HG02840 (cell line): ENCODE results near the gene HNMT.
"Not testable (repeated sequence)": the region's sequence is repeated elsewhere in the genome, so short reads cannot be mapped to it uniquely, and the experiment has no call there.

Experiments
- ATAC-seq: cut with Tn5 transposase; IDR thresholded peaks from one replicate; pipeline ENCODE4 v1.9.1; 2021; ENCODE audit warnings: mild to moderate bottlenecking, moderate library complexity, moderate number of reproducible peaks; ENCODE audit not compliant: unreplicated experiment, low FRiP score

The HNMT gene

DNA sequence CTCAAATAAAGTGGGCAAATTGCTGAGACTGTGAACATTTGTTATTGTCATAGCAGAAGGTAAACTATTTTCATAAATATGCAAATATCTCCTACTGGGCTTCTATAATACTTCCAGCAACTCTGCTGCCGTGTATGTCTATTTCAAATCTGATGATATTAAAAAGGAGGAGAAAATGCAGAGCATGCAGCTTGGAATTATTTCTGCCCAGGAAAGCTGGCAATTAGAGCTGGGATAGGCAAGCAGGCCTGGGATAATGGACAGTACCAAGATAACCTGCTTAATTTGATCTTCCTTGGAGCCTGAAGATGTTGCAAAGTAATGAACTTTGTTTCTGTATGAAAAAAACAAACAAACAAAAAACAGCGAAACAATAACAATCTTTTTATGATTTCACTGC is 72.8 kb downstream of the HNMT start:
- ATAC-seq, result no peak

DNA sequence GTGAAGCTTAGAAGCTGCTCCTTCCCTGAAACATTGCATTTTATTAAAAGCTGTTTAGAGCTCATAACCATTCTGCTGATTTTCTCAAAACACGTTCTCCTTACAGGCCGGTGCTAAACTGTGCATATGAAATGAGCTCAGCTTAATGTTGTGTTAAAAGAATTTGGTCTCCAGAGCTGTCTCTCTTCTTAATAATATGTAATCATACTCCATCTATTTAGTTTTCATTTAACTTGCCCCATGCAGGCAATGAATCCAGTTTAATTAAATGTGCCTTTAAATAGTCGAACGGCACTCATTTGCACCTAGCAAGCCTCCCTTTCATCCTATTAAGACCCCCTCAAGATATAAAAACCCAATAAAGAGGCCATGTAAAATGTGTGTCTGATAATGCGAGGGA is 76.3 kb downstream of the HNMT start:
- no peak for ATAC-seq

DNA sequence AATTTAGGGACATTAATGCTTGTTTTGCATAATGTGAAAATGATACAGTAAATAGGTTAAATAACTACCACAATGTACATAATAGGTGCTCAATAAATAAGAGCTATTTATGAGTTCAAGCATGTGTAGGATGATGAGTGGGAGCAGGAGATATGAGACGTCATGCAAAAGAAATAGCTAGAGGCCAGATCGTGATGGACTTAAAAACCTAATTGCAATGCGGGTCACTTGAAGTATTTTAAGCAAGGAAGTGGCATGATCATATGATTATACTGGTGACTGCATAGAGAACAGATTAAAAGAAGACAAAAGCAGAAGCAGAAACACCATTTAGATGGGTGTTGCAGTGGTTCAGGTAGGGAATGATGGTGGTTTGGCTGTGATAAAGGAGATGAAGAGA is 78.0 kb downstream of the HNMT start:
- ATAC-seq, result no peak

DNA sequence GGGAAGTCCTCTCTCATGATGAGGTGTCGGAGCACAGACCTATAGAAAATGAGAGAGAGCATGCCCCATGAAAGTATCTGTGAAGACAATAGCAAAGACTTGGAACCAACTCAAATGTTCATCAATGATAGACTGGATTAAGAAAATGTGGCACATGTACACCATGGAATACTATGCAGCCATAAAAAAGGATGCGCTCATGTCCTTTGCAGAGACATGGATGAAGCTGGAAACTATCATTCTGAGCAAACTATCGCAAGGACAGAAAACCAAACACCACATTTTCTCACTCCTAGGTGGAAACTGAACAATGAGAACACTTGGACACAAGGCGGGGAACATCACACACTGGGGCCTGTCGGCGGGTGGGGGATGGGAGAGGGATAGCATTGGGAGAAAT is 79.3 kb downstream of the HNMT start:
- not testable (repeated sequence) for ATAC-seq

DNA sequence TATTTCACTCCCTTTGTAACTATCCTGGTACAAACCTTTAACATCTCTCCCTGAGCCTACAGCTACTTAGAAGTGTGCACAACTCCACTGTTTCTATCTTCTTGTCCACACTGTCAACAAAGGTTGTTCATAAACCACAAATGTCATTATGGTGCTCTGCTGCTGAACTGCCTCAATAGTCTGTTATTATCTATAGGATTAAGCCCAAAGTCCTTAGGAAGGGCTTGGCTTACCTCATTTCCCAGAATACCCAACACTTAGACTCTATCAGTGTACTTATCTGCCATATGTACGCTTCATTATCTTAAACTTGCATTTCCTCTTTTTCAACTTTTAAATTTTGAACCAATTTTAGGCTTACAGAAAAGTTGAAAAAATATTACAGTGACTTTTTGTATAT is 94.2 kb downstream of the HNMT start:
- no peak for ATAC-seq

DNA sequence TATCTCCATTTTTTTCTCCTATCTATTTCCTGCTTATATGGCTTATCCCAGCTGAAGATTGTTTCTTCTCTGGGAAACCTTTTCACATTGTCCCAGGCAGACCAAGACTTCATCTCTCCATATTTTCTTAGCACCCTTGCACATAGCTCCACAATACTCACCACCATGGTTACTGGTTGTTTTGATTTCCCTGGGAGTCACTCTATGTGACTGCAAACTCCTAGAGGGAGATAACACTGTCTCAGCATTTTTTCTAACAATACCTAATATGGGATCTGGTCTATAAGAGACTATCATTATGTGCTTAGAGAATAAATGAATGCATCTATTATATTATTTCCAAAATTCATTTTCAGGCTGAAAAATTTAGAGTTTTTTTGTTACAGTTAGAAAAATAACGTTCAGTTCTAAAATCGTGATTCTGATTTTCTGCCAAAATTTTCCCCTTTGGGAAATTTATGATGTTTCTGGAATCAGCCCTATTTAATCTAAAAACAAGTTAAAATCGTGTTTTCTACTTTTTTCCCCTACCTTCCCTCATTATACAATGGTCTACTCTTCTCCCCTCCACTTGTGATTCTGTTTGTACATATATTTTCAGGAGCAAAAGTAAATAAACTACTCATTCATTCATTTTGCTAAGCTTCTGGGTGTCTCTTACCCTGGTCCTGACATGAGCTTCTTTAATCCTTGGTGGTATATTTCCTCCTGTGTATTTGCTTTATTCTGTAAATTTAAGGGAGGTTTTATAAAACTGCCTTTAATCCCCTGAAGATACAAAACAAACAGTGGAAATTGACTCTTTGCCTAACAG is 95.4 kb downstream of the HNMT start:
- no peak for ATAC-seq

DNA sequence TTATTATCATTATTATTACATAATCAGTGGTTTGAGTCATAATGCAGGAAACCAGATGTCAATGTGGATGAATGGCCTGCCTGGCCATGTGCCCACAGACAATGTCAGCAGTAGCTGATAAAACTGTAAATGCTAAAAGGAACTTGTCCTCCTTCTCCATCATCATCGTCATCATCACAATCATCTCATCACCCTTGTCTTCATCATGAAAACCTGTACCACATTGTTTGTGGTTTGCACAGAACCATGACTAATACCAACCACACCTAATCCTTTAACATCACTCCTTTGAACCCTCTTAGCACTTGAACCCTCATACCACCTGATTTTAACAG is 96.0 kb downstream of the HNMT start:
- ATAC-seq, result no peak

DNA sequence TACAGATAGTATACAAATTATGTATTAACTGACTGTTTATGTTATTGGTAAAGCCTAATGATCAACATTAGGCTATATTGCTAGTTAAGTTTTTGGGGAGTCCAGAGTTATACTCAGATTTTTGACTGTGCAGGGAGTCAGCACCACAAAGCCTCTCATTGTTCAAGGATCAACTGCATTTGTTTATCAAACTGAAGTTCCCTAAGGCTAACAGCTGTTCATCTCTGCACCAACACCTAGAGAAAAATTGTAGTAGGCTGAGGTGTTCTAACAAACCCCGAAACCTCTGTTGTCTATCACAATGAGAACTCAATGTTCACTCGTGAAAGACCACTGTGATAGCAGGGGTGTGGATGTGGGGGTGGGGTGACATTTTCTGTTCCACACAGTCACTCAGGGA is 97.7 kb downstream of the HNMT start:
- no peak for ATAC-seq

DNA sequence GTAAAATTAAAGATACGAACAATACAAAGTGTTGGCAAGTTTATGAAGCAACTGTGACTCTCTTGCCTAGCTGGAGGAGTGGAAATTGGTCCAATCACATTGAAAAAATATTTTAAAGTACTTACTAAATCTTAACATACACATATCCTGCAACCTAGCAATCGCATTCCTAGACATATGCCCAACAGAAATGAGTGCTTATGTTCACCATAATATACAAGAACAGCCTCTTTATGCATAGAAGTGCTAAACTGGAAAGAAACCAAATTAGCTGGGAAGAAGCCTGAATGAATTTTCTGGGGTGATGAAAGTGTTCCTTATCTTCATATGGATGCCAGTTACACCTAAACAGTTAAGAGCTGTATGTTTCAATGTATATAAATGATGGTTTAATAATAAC is 98.9 kb downstream of the HNMT start:
- no peak for ATAC-seq
